Tibial artery (tissue), 4 donors: ENCODE data around the gene CAT.

Source experiments
- DNase-seq, 2 donors: peaks; one replicate each; pipeline ENCODE4 v3.0.0-alpha.2; 2019
- H3K27ac ChIP-seq, 2 donors: fragments of 200-600 bp; sonication (generic) in 1 of 2; 1 replicate in 1 of 2; 2 replicates in 1 of 2; pipeline ENCODE4 v1.5.1; 2018 to 2019; ENCODE audit warnings: mild to moderate bottlenecking in 1 of 2
- H3K27me3 ChIP-seq, 2 donors: fragments of 200-600 bp; sonication (generic) in 1 of 2; one replicate each; pipeline versions ENCODE4 v1.5.1 to v1.6.0; 2016 to 2019
- H3K36me3 ChIP-seq, 3 donors: fragments of 200-600 bp; sonication (generic) in 2 of 3; one replicate each; pipeline ENCODE4 v1.5.1; 2016 to 2019; ENCODE audit warnings: mild to moderate bottlenecking in 2 of 3
- H3K4me1 ChIP-seq, 4 donors: fragments of 200-600 bp; sonication (generic) in 2 of 4; 1 replicate in 3 of 4; 2 replicates in 1 of 4; pipeline ENCODE4 v1.5.1; 2016 to 2019
- H3K4me3 ChIP-seq, 2 donors: fragments of 200-600 bp; sonication (generic) in 1 of 2; 1 replicate in 1 of 2; 2 replicates in 1 of 2; pipeline ENCODE4 v1.5.1; 2018 to 2019; ENCODE audit warnings: mild to moderate bottlenecking in 2 of 2
- H3K9me3 ChIP-seq, 3 donors: fragments of 200-600 bp; sonication (generic) in 1 of 3; one replicate each; pipeline ENCODE4 v1.5.1; 2016 to 2019
- CTCF ChIP-seq, 2 experiments: fragments of 200-600 bp in 1 of 2; fragments of 450-650 bp in 1 of 2; IDR thresholded peaks; one replicate each; pipeline ENCODE4 v1.5.1; 2017 to 2019; ENCODE audit warnings: antibody characterized with exemption in 2 of 2, mild to moderate bottlenecking in 1 of 2, moderate library complexity in 1 of 2
- intact Hi-C: fragments of 100-400 bp; cut with DNase I; formaldehyde crosslinking; loops from one replicate; pipeline ENCODE4 v1.15.0; 2023; ENCODE audit warnings: low total_unique reads

CAT gene

GRCh38 chr11:34438529-34439507 lies at the start of gene CAT:
Gene CAT, plus strand, starts transcription at chr11:34438934. Its CDS starts 80 bp downstream, at chr11:34439014.
- no peak for TF ChIP-seq CTCF (IDR thresholded peaks at IDR 0.05)
- Histone ChIP-seq H3K36me3 (no peaks in the 10 kb centered on the region), H3K9me3 (no peaks in the 10 kb centered on the region), H3K27ac (peak within 1 kb of the TSS; percentile 78 to 83), H3K4me3 (peak within 1 kb of the TSS; percentile 68 to 99), H3K27me3 (no peaks in the 10 kb centered on the region), H3K4me1 (peaks cover 0 to 18% (median 10%) of the 10 kb centered on the region in 4 donors)
- DNase-seq = peak; percentile 98 to 99
- intact Hi-C loops = no loop called here

DNA sequence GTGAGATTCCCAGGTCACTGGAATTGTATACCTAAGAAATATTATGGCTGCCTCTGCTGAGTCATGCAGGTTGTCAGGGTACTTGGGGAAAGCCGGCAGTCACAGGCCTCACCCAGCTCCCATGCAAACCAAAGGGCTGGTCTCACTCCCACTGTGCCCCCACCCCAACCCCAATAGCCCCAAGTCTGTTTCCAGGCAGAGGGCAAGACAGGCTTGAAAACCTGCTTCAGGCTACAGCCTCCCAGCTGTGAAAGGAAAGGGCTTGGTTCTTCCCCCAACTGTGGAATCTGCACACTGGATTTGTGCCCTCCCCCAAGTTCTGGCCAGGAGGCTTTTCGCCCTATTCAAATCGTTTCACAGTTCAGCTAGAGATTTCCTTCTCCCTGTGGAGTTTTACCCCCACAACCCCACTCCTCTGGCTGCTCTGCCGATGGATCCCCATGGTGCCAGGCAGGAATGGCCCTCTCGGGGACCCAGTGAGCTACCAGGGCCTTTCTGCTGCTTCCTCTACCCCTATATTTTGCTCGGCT lies 43.9 kb upstream of the CAT start:
- Histone ChIP-seq H3K9me3 (no peaks in the 10 kb centered on the region), H3K4me1 (peaks cover 0 to 9% (median 5%) of the 10 kb centered on the region in 4 donors), H3K36me3 (no peaks in the 10 kb centered on the region), H3K27ac (no peak overlapping the region), H3K27me3 (peaks cover 0 to 2% of the 10 kb centered on the region in 2 donors), H3K4me3 (no peak overlapping the region)
- TF ChIP-seq CTCF (IDR thresholded peaks at IDR 0.05) = no peak
- intact Hi-C loops = no loop called here
- no peak for DNase-seq

DNA sequence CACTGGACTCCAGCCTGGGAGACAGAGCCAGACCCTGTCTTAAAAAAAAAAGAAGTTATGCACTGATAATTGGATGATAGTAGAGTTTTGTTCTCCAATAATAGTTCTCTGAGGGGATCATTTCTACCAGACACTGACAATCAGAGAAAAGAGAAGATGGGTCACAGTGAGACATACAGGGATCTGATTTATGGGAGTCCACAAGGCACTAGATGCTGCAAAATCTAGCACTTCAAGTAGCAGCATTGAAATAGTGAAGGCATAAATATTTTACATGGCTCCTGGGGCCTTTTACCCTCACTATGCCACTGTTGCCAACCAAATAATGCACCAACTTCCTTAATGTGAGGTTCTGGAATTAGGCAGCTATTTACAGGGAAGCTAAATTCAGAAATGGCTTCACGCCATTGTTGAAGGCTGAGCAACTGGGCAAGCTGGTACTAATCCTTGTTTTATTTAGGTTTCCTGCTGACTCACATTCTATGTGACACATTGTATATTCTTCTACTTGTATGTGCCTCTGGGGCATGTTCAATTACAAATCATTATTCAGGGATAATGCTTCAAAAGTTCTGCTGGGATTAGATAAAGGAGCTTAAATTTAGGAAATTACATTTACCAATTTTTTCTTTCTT lies 42.7 kb upstream of the CAT start:
- DNase-seq = no peak

GRCh38 chr11:34397120-34397519 lies 41.6 kb upstream of the CAT start:
- Histone ChIP-seq H3K9me3 (no peaks in the 10 kb centered on the region), H3K4me3 (no peak overlapping the region), H3K4me1 (peaks cover 0 to 9% (median 5%) of the 10 kb centered on the region in 4 donors), H3K36me3 (no peaks in the 10 kb centered on the region), H3K27me3 (peaks cover 0 to 8% of the 10 kb centered on the region in 2 donors), H3K27ac (no peak overlapping the region)
- DNase-seq = no peak
- no peak for TF ChIP-seq CTCF (IDR thresholded peaks at IDR 0.05)
- intact Hi-C loops = no loop called here

More for the DNA sequence above, 42.7 kb upstream of the CAT start:
- peaks cover 0 to 9% (median 5%) of the 10 kb centered on the region in 4 donors for H3K4me1 ChIP-seq
- H3K27ac ChIP-seq = no peak overlapping the region
- H3K4me3 ChIP-seq = no peak overlapping the region
- no peak for TF ChIP-seq CTCF (IDR thresholded peaks at IDR 0.05)
- no peaks in the 10 kb centered on the region for H3K9me3 ChIP-seq
- intact Hi-C loops = no loop called here
- H3K36me3 ChIP-seq = no peaks in the 10 kb centered on the region
- H3K27me3 ChIP-seq = peaks cover 0 to 8% of the 10 kb centered on the region in 2 donors

- H3K27me3 ChIP-seq = peaks cover 0 to 8% of the 10 kb centered on the region in 2 donors
- H3K9me3 ChIP-seq = no peaks in the 10 kb centered on the region
- no peak for TF ChIP-seq CTCF (IDR thresholded peaks at IDR 0.05)
- intact Hi-C loops = no loop called here
- no peak overlapping the region for H3K27ac ChIP-seq
- no peaks in the 10 kb centered on the region for H3K36me3 ChIP-seq
- DNase-seq = no peak
- H3K4me1 ChIP-seq = peaks cover 0 to 9% (median 5%) of the 10 kb centered on the region in 4 donors
- H3K4me3 ChIP-seq = no peak overlapping the region
These were observed 40.9 kb upstream of the CAT start for GRCh38 chr11:34397811-34398210.
